NCI-H146 (cell line): ENCODE data around the gene MYO7A.

Experiments
- DNase-seq: peaks from one replicate; lab custom pipeline; 2025; lab: John Stamatoyannopoulos, UW

Gene MYO7A

DNA sequence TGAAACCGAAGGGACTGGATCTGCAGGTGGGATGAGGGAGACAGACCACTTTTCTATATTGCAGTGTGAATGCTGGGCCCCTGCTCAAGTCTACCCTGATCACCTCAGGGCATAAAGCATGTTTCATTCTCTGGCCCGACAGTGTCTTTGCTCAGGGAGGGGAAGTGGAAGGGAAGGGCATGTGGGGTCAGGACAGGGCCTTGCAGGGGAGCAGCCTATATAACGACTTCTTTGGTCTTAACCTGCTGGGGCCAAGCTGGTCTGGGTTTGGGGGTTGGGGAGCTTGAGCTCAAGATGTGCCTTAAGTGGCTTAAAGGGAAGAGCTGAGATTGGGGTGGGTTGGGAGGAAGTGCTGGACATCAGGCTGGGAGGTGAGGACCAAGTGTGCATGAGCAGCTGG, 87.1 kb downstream of the MYO7A start:
- no peak for DNase-seq

DNA sequence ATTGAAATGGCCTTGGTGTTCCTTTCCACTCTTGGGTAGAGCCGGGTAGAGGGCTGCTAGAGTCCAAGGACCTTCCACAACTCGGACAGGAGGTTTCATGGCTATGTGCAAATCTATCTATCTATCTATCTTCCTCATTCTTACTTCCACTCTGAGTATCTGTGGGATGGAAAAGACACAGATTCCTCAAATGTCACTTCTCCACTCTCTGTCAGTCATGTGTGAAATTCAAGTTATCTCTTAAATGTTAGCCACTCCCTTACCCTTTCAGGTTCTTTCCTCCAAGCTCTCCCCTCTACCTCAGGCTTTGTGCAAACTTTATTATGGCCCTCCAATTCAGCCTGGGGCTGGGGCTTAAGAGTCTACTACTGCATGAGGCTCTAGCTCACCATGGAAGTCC, 89.1 kb downstream of the MYO7A start:
- no peak for DNase-seq

DNA sequence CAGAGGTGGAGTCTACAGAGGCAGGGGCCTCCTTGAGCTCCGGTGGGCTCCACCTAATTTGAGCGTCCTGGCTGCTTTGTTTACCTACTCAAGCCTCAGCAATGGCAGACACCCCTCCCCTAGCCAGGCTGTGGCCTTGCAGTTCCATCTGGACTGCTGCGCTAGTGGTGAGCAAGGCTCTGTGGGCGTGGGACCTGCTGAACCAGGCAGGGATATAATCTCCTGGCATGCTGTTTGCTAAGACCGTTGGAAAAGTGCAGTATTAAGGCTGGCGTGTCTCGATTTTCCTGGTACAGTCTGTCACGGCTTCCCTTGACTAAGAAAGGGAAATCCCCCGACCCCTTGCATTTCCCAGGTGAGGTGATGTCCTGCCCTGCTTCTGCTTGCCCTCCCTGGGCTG, 95.8 kb downstream of the MYO7A start:
- DNase-seq, result no peak

DNA sequence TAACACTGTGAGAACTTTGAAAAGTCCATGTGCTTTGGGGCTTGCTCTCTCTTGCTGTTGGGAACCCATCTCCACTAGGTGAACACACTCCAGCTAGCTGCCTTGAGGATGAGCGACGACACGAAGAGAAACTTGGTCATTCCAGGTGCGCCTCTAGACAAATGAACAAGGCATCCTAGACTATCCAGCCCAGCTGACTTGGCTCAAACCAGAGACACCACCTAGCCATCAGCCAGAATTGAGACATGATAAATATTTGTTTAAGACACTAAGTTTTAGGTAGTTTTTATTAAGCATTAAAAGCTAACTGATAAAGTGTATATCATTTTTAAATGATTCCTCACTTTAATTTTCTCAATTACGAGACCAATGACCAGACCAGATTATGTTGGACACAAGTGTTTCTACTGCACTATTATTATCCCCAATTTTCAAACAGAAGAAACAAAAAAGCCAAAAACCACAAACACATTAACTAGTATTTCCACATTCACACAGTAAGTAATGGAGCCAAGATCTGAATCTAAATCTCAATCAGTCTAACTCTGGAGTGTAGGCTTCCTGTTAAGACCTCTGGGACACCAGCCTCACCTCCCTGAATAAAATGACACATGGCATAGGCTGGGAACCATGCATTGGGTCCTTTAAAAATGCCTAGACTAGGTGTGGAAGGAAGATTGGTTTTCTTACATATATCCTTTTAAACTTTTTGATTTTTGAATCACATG, 103.0 kb downstream of the MYO7A start:
- no peak for DNase-seq

DNA sequence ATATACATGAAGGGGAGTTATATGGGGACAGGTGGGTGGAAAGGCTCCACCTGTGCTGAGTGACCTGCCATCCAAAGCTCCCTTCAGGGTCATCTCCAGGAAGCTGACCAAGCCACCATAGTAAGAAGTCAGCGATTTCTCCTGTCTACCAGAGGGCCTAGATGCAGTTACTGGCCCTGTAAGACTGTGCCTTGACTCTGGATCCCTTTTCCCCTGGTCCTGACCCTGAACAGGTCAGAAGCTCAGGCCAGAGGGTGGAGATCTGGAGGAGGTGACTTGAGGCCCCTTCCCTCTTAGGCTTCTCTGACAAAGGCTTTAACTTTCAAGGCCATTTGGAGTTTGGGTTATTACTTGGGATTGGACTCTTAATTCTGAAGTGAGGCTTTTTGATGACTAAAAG, 103.8 kb downstream of the MYO7A start:
- DNase-seq, result no peak

DNA sequence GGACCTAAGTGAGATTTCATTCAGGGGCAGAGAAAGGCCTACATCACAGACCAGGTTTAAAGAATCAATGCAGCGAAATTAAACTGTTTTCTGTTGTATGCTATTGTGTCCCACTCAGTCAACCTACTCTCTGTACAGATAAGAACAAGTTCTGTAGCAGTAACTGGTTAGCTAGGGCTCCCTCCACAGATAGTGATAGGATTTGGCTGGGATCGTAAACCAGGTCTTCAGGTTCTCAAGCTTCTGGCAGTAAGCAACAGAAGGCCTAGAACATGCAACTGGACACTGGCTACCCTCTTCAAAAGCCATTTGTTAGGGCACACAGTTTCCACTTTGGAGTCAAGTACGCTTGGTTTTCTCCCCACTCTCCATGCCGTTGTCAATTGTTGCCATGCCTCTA, 104.2 kb downstream of the MYO7A start:
- DNase-seq, result no peak

DNA sequence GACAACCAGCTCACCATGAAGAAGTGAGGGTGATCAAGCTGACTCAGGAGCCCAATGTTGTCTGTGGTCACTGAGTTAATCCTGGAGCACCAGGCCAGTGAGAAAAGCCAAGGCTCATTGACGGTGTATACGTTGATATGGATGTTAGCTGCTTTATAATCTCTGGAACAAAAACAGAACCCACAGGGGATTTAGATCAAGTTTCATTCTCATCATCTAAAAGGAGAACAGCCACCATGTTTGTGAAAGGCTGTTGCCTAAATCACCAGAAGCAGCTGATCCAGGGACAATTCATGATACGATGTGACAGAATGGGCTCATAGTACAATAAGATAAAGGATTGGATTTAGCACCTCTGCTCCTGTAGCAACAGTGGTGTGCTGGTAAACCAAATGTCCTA, 105.0 kb downstream of the MYO7A start:
- DNase-seq, result peak; percentile 14

DNA sequence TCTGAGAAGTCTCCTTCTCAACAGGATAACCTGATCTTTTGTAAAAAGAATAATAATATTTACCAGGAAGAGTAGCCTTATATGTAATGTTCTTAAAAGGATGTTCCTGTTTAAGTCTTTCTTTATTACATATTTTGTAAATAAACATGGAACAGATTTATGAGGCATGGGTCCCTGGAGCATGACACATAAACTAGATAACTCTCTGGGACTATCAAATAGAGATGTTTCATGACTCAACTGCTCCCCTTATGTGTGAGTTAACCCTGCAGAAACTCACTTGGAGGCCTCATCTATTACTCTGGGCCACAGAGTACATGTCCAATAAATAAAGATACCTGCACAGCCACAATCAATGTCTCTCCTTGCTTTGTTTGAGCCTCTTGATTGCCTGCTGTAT, 108.9 kb downstream of the MYO7A start:
- DNase-seq, result no peak

DNA sequence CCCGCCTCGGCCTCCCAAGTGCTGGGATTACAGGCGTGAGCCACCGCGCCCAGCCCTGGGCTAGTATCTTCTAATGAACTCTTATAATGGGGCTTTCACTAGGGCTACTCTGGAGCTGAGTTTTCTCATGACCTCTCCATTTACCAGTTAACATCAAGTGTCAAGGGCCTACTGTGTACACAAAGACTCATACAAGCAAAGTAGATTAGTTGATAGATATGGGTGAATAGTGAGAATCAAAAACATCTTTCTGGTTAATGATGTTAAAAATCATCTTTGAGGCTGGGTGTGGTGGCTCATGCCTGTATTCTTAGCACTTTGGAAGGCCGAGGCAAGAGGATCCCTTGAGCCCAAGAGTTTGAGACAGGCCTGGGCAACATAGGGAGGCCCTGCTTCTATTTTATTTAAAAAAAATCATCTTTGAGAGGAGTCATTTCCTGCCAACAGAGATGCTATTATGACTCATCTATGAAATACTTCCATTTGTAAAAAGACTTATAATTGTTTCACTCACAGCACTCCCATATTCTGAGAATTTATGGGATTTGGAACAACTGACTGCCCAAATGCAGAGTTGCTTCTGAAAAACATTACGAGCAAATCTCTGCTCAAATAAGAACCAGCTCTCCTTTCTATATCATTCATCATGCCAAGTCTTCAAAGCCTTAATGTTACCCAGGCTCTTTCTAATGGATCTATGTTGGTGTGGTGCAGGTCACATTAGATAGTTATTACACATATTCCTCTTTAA, 116.4 kb downstream of the MYO7A start:
- no peak for DNase-seq

DNA sequence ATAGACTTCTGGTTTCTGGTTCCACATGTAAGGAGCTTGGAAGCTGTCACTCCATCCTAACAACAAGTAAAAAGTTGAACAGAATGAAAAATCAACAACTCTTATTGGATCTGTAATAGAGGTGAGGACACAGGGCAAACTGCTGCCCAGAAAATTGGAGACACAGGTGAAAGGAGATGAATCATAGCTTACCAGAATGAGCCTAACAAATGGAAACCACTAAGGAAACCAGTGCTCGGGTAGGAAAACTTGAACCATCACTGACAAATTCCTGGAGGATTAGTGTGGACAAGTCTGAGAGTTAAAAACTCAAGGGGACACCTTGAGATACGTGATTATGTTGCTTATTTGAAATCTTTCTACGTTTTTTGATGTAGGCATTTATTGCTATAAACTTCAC, 121.4 kb downstream of the MYO7A start:
- no peak for DNase-seq

DNA sequence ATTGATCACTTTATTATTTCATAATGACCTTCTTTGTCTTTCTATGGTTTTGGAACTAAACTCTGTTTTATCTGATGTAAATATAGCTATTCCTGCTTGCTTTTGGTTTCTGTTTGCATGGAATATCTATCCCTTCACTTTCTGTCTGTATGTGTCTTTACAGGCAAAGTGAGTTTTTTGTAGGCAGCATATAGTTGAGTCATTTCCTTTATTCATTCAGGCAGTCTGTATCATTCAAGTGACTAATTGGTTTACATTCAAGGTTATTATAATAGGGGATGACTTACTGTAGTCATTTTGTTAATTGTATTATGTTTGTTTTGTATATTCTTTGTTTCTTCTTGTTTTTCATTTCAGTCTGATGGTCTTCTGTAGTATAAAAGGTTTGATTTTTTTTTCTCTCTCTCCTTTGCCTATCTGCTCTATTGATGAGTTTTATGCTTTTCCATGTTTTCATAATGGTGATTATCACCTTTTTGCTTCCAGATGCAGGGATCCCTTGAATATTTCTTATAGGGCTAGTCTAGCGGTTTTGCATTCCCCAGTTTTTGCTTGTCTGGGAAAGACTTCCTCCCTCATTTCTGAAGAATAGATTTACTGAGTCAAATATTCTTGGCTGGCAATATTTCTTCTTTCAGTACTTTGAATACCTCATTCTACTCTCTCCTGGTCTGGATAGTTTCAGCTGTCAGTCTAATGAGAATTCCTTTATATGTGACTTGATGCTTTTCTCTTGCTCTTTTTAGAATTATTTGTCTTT, 123.0 kb downstream of the MYO7A start:
- DNase-seq, result no peak

DNA sequence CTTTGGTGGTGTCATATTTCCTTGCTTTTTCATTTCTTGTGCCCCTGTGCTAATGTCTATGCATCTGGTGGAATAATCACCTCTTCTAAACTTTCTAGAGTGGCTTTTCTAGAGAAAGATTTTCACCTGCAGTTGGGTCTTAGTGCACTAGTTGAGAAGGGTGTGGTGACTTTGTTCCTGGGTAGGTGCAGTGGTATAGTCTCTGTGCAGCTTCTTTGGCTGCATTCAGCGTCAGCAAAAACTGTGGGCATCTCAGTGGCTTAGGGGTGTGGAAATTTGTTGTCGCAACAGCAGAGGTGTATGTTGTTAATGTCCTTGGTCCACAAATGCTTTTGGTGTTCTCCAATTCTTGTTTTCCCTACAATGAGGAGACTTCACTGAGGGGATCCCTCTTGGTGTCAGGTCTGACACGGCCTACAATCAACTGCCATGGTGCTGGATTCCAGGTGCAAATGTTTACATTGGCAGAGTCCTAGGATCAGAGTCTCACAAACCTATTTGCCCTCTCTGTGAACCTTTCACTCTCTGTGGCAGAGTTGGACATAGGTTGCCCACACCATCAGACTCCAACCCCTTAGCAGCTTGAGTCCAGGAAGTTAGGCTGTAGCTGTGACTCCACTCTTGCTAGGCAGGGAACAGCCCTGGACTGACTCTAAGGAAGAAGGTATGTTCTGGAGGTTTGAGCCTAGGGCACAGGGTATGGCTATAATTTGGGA, 124.7 kb downstream of the MYO7A start:
- no peak for DNase-seq

DNA sequence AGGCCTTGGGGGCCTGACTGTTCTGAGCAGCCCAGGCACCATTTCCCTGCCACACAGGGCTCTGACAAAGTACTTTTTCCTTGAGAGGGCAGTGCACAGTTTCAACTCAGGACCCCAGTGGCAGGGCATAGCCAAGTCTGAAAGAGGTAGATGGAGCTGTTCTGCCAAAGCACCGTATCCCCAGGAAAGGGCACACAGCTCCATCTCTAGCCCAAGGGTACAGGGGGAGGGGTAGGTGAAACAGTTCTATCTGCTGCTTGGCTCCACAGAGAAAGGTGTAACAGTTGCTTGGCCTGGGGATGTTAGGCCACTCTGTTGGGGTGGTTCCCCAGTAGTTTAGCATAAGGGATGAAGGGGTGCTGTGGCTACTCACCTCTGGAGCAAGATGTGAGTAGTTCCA, 125.6 kb downstream of the MYO7A start:
- no peak for DNase-seq

DNA sequence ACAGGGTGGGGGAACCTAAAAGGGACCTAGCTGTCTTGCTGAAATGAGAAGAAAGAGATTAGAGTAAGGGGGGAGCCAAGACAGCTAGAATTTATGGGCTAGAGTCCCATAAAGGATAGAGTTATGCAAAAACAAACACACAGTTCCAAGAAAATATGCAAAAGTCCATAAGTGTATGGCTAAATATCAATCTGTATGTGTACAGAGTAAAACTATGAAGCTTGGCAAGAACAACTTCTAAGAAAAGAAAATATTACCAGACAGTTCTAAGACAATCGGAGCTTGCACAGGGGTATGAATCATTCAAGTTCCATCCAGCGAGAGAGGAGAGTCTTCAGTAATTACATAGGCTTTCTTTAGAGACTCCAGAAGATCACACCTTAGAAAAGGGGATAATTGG, 131.6 kb downstream of the MYO7A start:
- DNase-seq, result no peak

DNA sequence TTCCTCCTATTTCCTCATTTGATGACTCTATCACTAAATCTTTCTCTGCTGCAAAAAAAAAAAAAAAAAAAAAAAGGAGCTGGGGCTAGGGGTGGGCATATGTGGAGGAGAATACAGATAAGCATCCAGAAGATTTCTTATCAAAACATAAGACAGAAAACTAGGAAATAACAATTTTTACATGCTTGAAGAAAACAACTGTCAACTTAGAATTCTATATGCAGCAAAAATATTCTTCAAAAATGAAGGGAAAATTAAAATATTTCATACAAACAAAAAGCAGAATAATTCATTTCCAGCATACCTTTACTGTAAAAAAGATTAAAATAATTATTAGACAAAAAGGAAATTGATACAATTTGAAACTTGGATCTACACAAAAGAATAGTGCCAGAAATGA, 134.8 kb downstream of the MYO7A start:
- no peak for DNase-seq
